Measurements from ENCODE around the gene MLLT10. TPM values are rescaled to one million over a fixed set of nuclear protein-coding genes. Genes with fewer than 3 reads are reported as not detected.

MLLT10 gene
- total RNA-seq, 4 donors from 2014 or later, result 40.1 to 57.8 (median 47.5) TPM

DNA sequence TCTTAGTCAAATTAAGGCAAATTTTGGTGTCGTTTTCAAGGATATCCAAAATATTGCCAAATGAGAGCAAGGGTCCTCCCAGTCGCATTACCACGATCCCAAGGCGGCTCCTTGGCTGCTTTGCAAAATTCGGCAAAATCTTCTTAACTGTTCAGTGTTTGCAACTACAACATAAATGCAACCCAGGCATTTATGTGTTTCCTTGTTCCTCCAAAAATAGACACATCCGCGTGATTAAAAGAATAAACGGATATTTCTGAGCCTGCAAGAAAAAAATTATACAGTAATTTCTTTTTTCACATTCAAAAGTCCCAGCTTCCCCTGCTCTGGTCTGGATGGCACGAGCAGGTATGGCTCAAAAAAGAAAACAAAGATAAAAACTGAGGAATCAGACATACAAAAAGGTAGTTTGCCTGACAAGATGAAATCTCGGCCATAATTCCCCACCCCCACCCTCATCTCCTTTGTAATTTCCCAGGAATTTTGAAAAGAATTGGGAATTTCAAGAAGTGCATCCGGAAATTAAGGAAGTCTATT lies 14.6 kb upstream of the MLLT10 start:
- no peak for TF ChIP-seq CTCF (IDR thresholded peaks at IDR 0.05; ENCODE audit: low read depth)

DNA sequence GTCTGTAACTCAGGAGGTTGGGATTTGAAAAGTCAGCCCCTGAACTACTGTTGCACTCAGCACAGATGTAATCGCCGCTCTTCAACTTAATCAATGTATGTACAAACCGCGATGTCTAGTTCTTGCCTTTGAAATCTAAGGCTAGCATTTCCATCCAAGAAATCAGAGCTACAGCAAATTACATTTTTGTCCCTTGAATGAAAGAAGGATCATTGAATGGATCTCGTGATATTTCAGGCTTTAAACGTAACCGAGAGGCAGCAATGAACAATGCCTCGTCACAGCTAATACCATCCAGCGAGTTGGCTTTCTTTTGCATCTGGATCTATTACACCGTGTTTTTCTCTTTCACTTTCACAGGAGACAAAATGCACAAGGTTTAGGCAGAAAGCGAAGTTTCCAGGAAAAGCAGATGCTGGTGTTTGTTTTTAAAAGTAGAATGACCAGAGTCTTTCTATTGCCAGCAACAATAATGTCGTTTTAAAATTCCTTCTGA lies 14.0 kb upstream of the MLLT10 start:
- no peak for TF ChIP-seq CTCF (IDR thresholded peaks at IDR 0.05; ENCODE audit: low read depth)

GRCh38 chr10:21520509-21520908 lies 13.5 kb upstream of the MLLT10 start:
- TF ChIP-seq CTCF (IDR thresholded peaks at IDR 0.05; ENCODE audit: low read depth), result no peak

DNA sequence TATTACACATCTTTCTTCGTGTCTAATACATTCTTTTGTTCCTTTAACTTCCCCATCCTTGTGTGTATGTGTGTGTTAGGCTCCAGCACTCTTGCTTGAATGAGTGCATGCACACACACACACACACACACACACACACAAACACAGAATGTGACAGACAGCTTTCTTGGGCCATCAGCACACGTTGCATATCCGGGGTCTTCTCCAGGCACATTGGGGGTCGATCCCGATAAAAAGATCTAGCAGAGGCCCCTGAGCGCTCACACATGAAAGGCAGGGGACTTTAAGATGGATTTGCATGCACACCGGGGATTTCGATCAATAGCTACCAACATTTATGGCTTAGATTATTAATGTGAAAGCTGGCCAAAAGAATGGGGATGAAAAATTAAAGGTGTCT lies 13.1 kb upstream of the MLLT10 start:
- TF ChIP-seq CTCF (IDR thresholded peaks at IDR 0.05; ENCODE audit: low read depth), result no peak

- no peak for TF ChIP-seq CTCF (IDR thresholded peaks at IDR 0.05; ENCODE audit: low read depth)
Measured at GRCh38 chr10:21521751-21522533, 12.1 kb upstream of the MLLT10 start.

DNA sequence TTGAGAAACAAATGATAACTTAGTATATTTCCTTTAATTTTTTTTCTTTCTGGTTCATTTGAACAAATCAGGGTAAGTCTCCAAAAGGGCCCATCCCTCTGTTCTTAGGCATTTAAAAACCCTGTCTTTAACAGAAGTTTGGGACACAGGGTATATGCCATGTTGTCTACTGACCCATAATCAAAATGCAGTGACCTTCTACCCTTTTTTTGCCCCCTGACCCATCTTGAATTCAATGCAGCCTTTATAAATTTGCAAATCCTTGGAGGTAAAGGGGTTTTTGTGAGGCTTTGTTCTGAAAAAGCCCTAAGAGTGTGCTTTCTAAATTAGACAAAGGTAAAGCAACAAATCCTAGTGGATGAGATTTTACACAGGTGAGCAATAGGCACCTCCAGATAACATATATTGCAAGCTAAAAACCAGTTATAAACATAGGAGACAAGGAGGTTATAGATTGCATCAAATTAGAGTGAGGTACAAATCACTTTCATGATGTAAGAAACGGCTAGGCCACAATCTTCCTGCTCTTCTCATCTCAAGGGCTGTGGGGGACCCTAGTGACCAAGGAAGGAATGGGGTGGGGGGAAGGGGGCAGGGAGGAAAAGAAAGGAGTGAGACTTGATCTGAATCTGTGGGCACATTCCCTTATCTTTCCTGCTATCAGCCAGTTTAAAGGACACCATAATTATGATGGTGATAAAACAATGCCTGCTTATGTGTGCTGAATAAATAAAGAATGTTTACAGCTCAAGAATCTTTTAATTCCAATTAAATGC lies 11.2 kb upstream of the MLLT10 start:
- no peak for TF ChIP-seq CTCF (IDR thresholded peaks at IDR 0.05; ENCODE audit: low read depth)

DNA sequence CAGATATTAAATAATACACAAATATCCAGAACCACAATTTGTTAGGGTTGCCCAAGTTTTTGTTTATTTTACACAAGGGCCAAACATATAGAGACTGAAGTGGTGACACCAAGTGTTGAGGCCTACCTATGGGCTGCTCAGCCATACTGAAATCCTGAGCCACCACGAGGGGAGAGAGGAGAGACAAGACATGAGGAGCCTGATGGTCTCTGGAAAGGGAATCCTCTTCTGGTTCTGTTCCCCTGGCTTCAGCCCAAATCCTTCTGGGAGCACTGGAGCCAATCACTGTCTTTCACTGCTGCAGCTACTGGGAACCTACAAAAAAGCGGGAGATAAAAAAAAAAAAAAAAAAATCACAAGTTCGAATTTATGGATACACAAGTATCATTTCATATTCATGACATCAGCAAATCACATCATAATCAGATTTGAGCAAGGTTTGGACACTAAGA lies 10.4 kb upstream of the MLLT10 start:
- TF ChIP-seq CTCF (IDR thresholded peaks at IDR 0.05; ENCODE audit: low read depth), result no peak

Measured in subcutaneous adipose tissue (tissue), 4 donors.